Measurements from ENCODE around the gene ZNF407. TPM values are rescaled to one million over a fixed set of nuclear protein-coding genes. Genes with fewer than 3 reads are reported as not detected.

Gene ZNF407
- total RNA-seq, 1 experiment from 2014 or later: 7.6 TPM

- TF ChIP-seq SIN3A (IDR thresholded peaks at IDR 0.05; ENCODE audit: low read depth) (no peak), CBX3 (IDR thresholded peaks at IDR 0.05; ENCODE audit: low read depth) (no peak), ZFX (IDR thresholded peaks at IDR 0.05) (no peak), SRF (IDR thresholded peaks at IDR 0.05; ENCODE audit: low read depth) (no peak), CTCF (IDR thresholded peaks at IDR 0.05 in 2 of 3, conservative IDR thresholded peaks at IDR 0.05 in 1 of 3; ENCODE audit: borderline replicate concordance in 1 of 3, insufficient read depth in 1 of 3, low read depth in 2 of 3, low read length in 2 of 3) (no peak), SP1 (IDR thresholded peaks at IDR 0.05; ENCODE audit: low read depth) (no peak), ZBTB33 (IDR thresholded peaks at IDR 0.05; ENCODE audit: extremely low read depth, insufficient replicate concordance, low read length) (no peak), REST (IDR thresholded peaks at IDR 0.05; ENCODE audit: low read depth) (no peak), FOSL1 (IDR thresholded peaks at IDR 0.05; ENCODE audit: low read depth) (no peak), POLR2AphosphoS5 (IDR thresholded peaks at IDR 0.05; ENCODE audit: low read depth, low read length) (no peak), EGR1 (IDR thresholded peaks at IDR 0.05; ENCODE audit: low read depth) (no peak), YY1 (IDR thresholded peaks at IDR 0.05; ENCODE audit: extremely low read depth, insufficient replicate concordance, low read depth, low read length) (no peak), EZH2phosphoT487 (IDR thresholded peaks at IDR 0.05; ENCODE audit: borderline replicate concordance) (no peak), POLR2A (IDR thresholded peaks at IDR 0.05; ENCODE audit: borderline replicate concordance, extremely low read depth, insufficient read depth, insufficient read length) (no peak), MAX (IDR thresholded peaks at IDR 0.05) (no peak), TCF7L2 (IDR thresholded peaks at IDR 0.05; ENCODE audit: borderline replicate concordance, extremely low read depth, insufficient read depth, insufficient read length) (no peak), ATF3 (IDR thresholded peaks at IDR 0.05) (no peak), EZH2 (IDR thresholded peaks at IDR 0.05) (no peak), RAD21 (IDR thresholded peaks at IDR 0.05; ENCODE audit: low read depth) (no peak), ZNF274 (IDR thresholded peaks at IDR 0.05; ENCODE audit: low read depth, low read length) (no peak)
- intact Hi-C loops (cut with micrococcal nuclease): no loop called here
- ChIA-PET RAD21 (ENCODE audit: low non-redundant PET in 1 of 2, low total read pairs in 2 of 2, uncharacterized antibody in 2 of 2, unreplicated experiment in 2 of 2) (no interaction called here), CTCF (interaction anchor here (0.6 kb wide), 1 partner anchor 1610 kb away, joined by 3 read pairs; no protein-coding TSS in a partner anchor), POLR2A (no interaction called here)
- BruUV-seq (replicated peaks): no TSS peak
- Histone ChIP-seq H3K9ac (ENCODE audit: low read length) (no peak overlapping the region), H4K20me1 (ENCODE audit: insufficient read depth) (no peaks in the 10 kb centered on the region), H3K9me3 (ENCODE audit: control insufficient read depth in 1 of 2, insufficient read depth in 1 of 2, low read depth in 1 of 2, low read length in 2 of 2) (no peaks in the 10 kb centered on the region), H3K4me1 (ENCODE audit: control insufficient read depth in 1 of 2, insufficient read depth in 2 of 2, low read length in 2 of 2) (no peaks in the 10 kb centered on the region), H3K36me3 (ENCODE audit: control insufficient read depth in 1 of 2, insufficient read depth in 2 of 2, low read length in 2 of 2) (no peaks in the 10 kb centered on the region), H3K79me2 (ENCODE audit: insufficient read depth, low read length) (no peaks in the 10 kb centered on the region), H3K9me2 (ENCODE audit: insufficient read depth) (no peaks in the 10 kb centered on the region), H3K27me3 (ENCODE audit: insufficient read depth, low read length) (no peaks in the 10 kb centered on the region), H3K4me3 (replicated peaks in 1 of 2; ENCODE audit: low read depth in 1 of 2, low read length in 2 of 2) (no peak overlapping the region), H2AFZ (ENCODE audit: low read depth, low read length, poor library complexity, severe bottlenecking) (no peak overlapping the region), H3K27ac (ENCODE audit: low read depth, low read length) (no peak overlapping the region), H3K4me2 (ENCODE audit: low read length) (no peak overlapping the region)
- no peak for DNase-seq (ENCODE audit: low read depth, low spot score)
- ATAC-seq: no peak
These were observed 48.0 kb downstream of the ZNF407 start for GRCh38 chr18:74645679-74646078.
